Measurements from ENCODE around the gene GUCY2F.

GUCY2F gene

GRCh38 chrX:109350051-109350450, 131.8 kb downstream of the GUCY2F start:
- TF ChIP-seq CTCF (IDR thresholded peaks at IDR 0.05; ENCODE audit: low read depth, low read length, missing control alignments): no peak
- in situ Hi-C loops (cut with HindIII; ENCODE audit: low pct_ligation_motif_present, low sequenced_read_pairs): no loop called here
- no peak overlapping the region for H3K27ac ChIP-seq

GRCh38 chrX:109347632-109348031, 134.3 kb downstream of the GUCY2F start:
- Histone ChIP-seq H3K36me3 (replicated peaks) (no peaks in the 10 kb centered on the region), H3K27me3 (replicated peaks) (no peaks in the 10 kb centered on the region), H3K4me3 (ENCODE audit: low read depth, low read length) (no peak overlapping the region), H3K27ac (peak overlapping the region; percentile 60)
- in situ Hi-C loops (cut with HindIII; ENCODE audit: low pct_ligation_motif_present, low sequenced_read_pairs): no loop called here
- peak; percentile 71 for DNase-seq
- no peak for TF ChIP-seq CTCF (IDR thresholded peaks at IDR 0.05; ENCODE audit: low read depth, low read length, missing control alignments)

More at GRCh38 chrX:109350051-109350450, 131.8 kb downstream of the GUCY2F start:
- Histone ChIP-seq H3K27me3 (replicated peaks) (no peaks in the 10 kb centered on the region), H3K4me3 (ENCODE audit: low read depth, low read length) (no peak overlapping the region), H3K36me3 (replicated peaks) (no peaks in the 10 kb centered on the region)
- no peak for DNase-seq

GRCh38 chrX:109346491-109346890, 135.4 kb downstream of the GUCY2F start:
- Histone ChIP-seq H3K4me3 (ENCODE audit: low read depth, low read length) (no peak overlapping the region), H3K27ac (no peak overlapping the region), H3K36me3 (replicated peaks) (no peaks in the 10 kb centered on the region), H3K27me3 (replicated peaks) (no peaks in the 10 kb centered on the region)
- DNase-seq: no peak
- in situ Hi-C loops (cut with HindIII; ENCODE audit: low pct_ligation_motif_present, low sequenced_read_pairs): no loop called here
- TF ChIP-seq CTCF (IDR thresholded peaks at IDR 0.05; ENCODE audit: low read depth, low read length, missing control alignments): no peak

- Histone ChIP-seq H3K36me3 (replicated peaks) (no peaks in the 10 kb centered on the region), H3K4me3 (ENCODE audit: low read depth, low read length) (no peak overlapping the region), H3K27me3 (replicated peaks) (no peaks in the 10 kb centered on the region), H3K27ac (no peak overlapping the region)
- no peak for DNase-seq
- in situ Hi-C loops (cut with HindIII; ENCODE audit: low pct_ligation_motif_present, low sequenced_read_pairs): no loop called here
- no peak for TF ChIP-seq CTCF (IDR thresholded peaks at IDR 0.05; ENCODE audit: low read depth, low read length, missing control alignments)
Observed at GRCh38 chrX:109345856-109346255, 136.0 kb downstream of the GUCY2F start.

GRCh38 chrX:109344678-109345077, 137.2 kb downstream of the GUCY2F start:
- in situ Hi-C loops (cut with HindIII; ENCODE audit: low pct_ligation_motif_present, low sequenced_read_pairs): no loop called here
- H3K4me3 ChIP-seq (ENCODE audit: low read depth, low read length): no peak overlapping the region
- DNase-seq: no peak
- no peaks in the 10 kb centered on the region for H3K27me3 ChIP-seq (replicated peaks)
- H3K36me3 ChIP-seq (replicated peaks): no peaks in the 10 kb centered on the region
- no peak overlapping the region for H3K27ac ChIP-seq
- TF ChIP-seq CTCF (IDR thresholded peaks at IDR 0.05; ENCODE audit: low read depth, low read length, missing control alignments): no peak

GRCh38 chrX:109344101-109344500, 137.8 kb downstream of the GUCY2F start:
- no peak overlapping the region for H3K4me3 ChIP-seq (ENCODE audit: low read depth, low read length)
- no peaks in the 10 kb centered on the region for H3K36me3 ChIP-seq (replicated peaks)
- no peak for DNase-seq
- H3K27me3 ChIP-seq (replicated peaks): no peaks in the 10 kb centered on the region
- no peak for TF ChIP-seq CTCF (IDR thresholded peaks at IDR 0.05; ENCODE audit: low read depth, low read length, missing control alignments)
- no peak overlapping the region for H3K27ac ChIP-seq
- in situ Hi-C loops (cut with HindIII; ENCODE audit: low pct_ligation_motif_present, low sequenced_read_pairs): no loop called here

Measured in brain microvascular endothelial cell (primary cell).